ENCODE results near the gene CACNA2D2.

Gene CACNA2D2

DNA sequence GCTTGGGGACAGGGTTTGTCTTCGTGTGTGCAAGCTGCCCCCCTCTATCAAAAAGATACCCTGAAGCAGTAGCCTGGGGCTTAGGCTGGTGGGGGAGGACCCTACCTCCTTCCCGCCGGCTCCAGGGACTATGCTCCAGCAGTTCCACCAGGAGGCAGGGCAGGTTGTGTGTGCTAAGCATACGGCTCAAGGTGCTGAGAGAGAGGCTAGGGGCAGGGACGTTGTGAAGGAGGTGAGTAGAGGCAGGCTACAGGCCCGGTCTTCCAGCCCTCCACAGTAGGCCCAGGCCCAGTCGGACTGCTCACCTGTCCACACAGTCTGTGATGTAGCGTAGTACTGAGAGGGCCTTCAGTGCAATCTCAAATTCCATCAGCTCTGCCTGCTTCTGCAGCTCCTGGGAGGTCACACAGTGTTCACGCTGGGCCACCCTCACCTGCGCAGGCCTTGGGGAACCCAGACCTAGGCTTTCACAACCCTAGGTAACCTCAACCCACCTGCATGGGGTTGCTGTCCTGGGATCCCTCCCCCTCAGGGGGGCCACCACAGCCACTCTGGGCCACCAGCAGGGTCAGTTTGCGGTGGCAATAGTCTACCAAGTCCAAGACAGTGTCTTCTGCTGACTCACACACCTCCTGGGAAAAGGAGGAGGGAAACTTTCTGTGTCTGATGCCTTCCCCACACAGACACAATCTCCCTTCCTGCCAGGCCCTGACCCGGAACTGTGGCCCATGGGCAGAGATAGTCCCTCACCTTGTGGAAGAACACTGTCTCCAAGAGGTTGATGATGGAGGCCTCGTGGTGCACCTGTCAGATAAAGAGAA, 160.4 kb downstream of the CACNA2D2 start:
- no peak overlapping the region for H3K4me2 ChIP-seq (ENCODE audit: low read length)
- no peak overlapping the region for H3K27ac ChIP-seq (ENCODE audit: low read depth, low read length, poor library complexity, severe bottlenecking)
- no peaks in the 10 kb centered on the region for H3K9me3 ChIP-seq (ENCODE audit: low read length)
- peaks cover 43% of the 10 kb centered on the region for H3K4me1 ChIP-seq (ENCODE audit: insufficient read depth, low read length, severe bottlenecking)
- no peaks in the 10 kb centered on the region for H3K79me2 ChIP-seq (ENCODE audit: insufficient read depth, low read length)
- no peak overlapping the region for H3K4me3 ChIP-seq (ENCODE audit: low read depth, low read length, poor library complexity, severe bottlenecking)
- H3K9ac ChIP-seq (ENCODE audit: low read length) = no peak overlapping the region
- H4K20me1 ChIP-seq (ENCODE audit: insufficient read depth, low read length) = no peaks in the 10 kb centered on the region
- TF ChIP-seq, protein P1, sequence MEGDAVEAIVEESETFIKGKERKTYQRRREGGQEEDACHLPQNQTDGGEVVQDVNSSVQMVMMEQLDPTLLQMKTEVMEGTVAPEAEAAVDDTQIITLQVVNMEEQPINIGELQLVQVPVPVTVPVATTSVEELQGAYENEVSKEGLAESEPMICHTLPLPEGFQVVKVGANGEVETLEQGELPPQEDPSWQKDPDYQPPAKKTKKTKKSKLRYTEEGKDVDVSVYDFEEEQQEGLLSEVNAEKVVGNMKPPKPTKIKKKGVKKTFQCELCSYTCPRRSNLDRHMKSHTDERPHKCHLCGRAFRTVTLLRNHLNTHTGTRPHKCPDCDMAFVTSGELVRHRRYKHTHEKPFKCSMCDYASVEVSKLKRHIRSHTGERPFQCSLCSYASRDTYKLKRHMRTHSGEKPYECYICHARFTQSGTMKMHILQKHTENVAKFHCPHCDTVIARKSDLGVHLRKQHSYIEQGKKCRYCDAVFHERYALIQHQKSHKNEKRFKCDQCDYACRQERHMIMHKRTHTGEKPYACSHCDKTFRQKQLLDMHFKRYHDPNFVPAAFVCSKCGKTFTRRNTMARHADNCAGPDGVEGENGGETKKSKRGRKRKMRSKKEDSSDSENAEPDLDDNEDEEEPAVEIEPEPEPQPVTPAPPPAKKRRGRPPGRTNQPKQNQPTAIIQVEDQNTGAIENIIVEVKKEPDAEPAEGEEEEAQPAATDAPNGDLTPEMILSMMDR (IDR thresholded peaks at IDR 0.05; ENCODE audit: low read length) = no peak
- no peak for TF ChIP-seq EZH2 (IDR thresholded peaks at IDR 0.05; ENCODE audit: borderline replicate concordance, low read length)
- no peak overlapping the region for H2AFZ ChIP-seq (ENCODE audit: low read length)
- H3K9me2 ChIP-seq (ENCODE audit: low read depth, low read length) = no peaks in the 10 kb centered on the region
- H3K27me3 ChIP-seq (ENCODE audit: insufficient read depth, low read length) = no peaks in the 10 kb centered on the region
- H3F3A ChIP-seq (ENCODE audit: insufficient read depth, low read length) = 0 out of 2 replicates have a peak, but pooled peaks cover 5% of the 10 kb centered on the region
- peaks cover 8% of the 10 kb centered on the region; the same call in 1 of the 2 replicates for H3K36me3 ChIP-seq (ENCODE audit: insufficient read depth, low read length)

DNA sequence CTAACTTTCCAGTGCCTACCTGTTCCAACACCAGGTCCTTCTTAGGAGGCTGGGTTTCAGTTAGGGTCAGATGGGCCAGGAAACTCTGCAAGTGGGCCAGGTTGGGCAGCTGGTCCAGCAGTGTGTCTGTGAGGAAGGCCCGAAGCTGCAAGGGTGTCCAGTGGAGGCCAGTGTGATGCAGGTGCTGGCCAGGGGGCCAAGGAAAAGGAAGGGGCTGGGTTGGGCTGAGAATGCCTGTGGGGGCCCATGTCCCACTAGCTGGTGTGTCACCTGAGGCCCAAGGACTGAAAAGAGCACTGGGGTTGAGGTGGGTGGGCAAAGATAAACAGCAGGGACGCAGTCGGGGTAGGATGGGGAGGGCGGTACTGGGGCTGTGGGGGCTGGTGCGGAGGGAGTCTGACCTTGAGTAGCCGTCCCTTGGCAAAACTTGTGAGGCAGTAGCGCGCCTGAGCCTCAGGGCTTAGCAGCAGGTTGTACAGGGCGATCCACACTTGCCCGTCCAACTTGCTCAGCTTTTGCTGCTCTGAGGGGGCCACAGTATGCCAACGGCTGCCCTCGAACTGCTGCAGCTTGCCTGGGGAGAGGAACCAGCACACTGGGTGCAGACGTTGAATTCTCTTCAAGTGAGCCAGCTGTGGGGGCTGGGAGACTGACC, 161.3 kb downstream of the CACNA2D2 start:
- Histone ChIP-seq H3K9ac (ENCODE audit: low read length) (no peak overlapping the region), H3K27ac (ENCODE audit: low read depth, low read length, poor library complexity, severe bottlenecking) (no peak overlapping the region), H3K4me1 (ENCODE audit: insufficient read depth, low read length, severe bottlenecking) (peaks cover 48% of the 10 kb centered on the region)

DNA sequence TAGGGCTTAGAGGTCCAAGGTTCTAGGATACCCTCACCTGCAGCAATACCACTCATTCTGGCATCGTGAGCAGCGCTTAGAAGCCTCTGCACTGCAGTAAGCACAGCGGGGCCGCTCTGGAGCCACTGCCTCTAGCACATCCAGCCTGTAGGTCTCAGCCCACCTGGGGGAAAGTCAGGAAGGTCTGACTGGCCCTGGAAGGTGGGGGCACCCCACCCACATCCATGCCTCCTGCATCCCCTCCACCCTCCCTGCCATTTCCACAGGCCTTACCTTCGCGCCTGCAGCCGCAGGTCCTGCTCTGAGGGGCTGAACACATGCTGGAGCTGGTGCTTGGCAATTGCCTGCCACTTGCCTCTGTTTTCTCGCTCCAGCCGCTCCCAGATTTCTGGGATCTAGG, 161.9 kb downstream of the CACNA2D2 start:
- peaks cover 48% of the 10 kb centered on the region for H3K4me1 ChIP-seq (ENCODE audit: insufficient read depth, low read length, severe bottlenecking)
- 0 out of 2 replicates have a peak, but pooled peaks cover 5% of the 10 kb centered on the region for H3F3A ChIP-seq (ENCODE audit: insufficient read depth, low read length)
- peak overlapping the region; percentile 76; the same call in 1 of the 2 replicates for H3K4me2 ChIP-seq (ENCODE audit: low read length)
- H2AFZ ChIP-seq (ENCODE audit: low read length) = no peak overlapping the region
- no peak overlapping the region; the same call in 1 of the 2 replicates for H3K9ac ChIP-seq (ENCODE audit: low read length)
- peaks cover 3% of the 10 kb centered on the region; the same call in 1 of the 2 replicates for H3K36me3 ChIP-seq (ENCODE audit: insufficient read depth, low read length)
- no peak overlapping the region for H3K27ac ChIP-seq (ENCODE audit: low read depth, low read length, poor library complexity, severe bottlenecking)
- TF ChIP-seq EZH2 (IDR thresholded peaks at IDR 0.05; ENCODE audit: borderline replicate concordance, low read length) = no peak
- TF ChIP-seq, protein P1 (IDR thresholded peaks at IDR 0.05; ENCODE audit: low read length) = no peak
- H3K9me2 ChIP-seq (ENCODE audit: low read depth, low read length) = no peaks in the 10 kb centered on the region
- H3K9me3 ChIP-seq (ENCODE audit: low read length) = no peaks in the 10 kb centered on the region
- H4K20me1 ChIP-seq (ENCODE audit: insufficient read depth, low read length) = no peaks in the 10 kb centered on the region
- H3K4me3 ChIP-seq (ENCODE audit: low read depth, low read length, poor library complexity, severe bottlenecking) = peak overlapping the region; percentile 58
- H3K27me3 ChIP-seq (ENCODE audit: insufficient read depth, low read length) = no peaks in the 10 kb centered on the region
- H3K79me2 ChIP-seq (ENCODE audit: insufficient read depth, low read length) = peaks cover 3% of the 10 kb centered on the region

More for the DNA sequence above, 161.3 kb downstream of the CACNA2D2 start:
- Histone ChIP-seq H3K27me3 (ENCODE audit: insufficient read depth, low read length) (no peaks in the 10 kb centered on the region), H3K36me3 (ENCODE audit: insufficient read depth, low read length) (no peaks in the 10 kb centered on the region), H3K4me3 (ENCODE audit: low read depth, low read length, poor library complexity, severe bottlenecking) (no peak overlapping the region), H4K20me1 (ENCODE audit: insufficient read depth, low read length) (no peaks in the 10 kb centered on the region), H3K79me2 (ENCODE audit: insufficient read depth, low read length) (no peaks in the 10 kb centered on the region), H3K4me2 (ENCODE audit: low read length) (no peak overlapping the region), H3K9me2 (ENCODE audit: low read depth, low read length) (no peaks in the 10 kb centered on the region), H2AFZ (ENCODE audit: low read length) (no peak overlapping the region), H3K9me3 (ENCODE audit: low read length) (no peaks in the 10 kb centered on the region), H3F3A (ENCODE audit: insufficient read depth, low read length) (0 out of 2 replicates have a peak, but pooled peaks cover 5% of the 10 kb centered on the region)
- TF ChIP-seq, protein P1 (IDR thresholded peaks at IDR 0.05; ENCODE audit: low read length) = no peak
- no peak for TF ChIP-seq EZH2 (IDR thresholded peaks at IDR 0.05; ENCODE audit: borderline replicate concordance, low read length)

All from OCI-LY1 (cell line).